Neuronal stem cell (in vitro differentiated cells): ENCODE data around the gene SYPL2.

Experiments
- DNase-seq: peaks from one replicate; pipeline ENCODE4 v3.0.0-alpha.2; 2013; ENCODE audit warnings: low spot score
- H2AFZ ChIP-seq: one replicate; pipeline ENCODE4 v1.6.1; 2013; ENCODE audit warnings: mild to moderate bottlenecking, low read length, inconsistent platforms
- H2AK5ac ChIP-seq: 2 replicates; pipeline ENCODE4 v1.6.1; 2013; ENCODE audit warnings: low read depth, mild to moderate bottlenecking, inconsistent platforms, low read length, moderate library complexity, mixed read lengths
- H2BK120ac ChIP-seq: 2 replicates; pipeline ENCODE4 v1.6.1; 2013; ENCODE audit warnings: low read depth, mild to moderate bottlenecking, inconsistent platforms, low read length, moderate library complexity, mixed read lengths
- H2BK12ac ChIP-seq: one replicate; pipeline ENCODE4 v1.6.1; 2013; ENCODE audit warnings: low read length, inconsistent platforms
- H2BK15ac ChIP-seq: 2 replicates; pipeline ENCODE4 v1.6.1; 2013; ENCODE audit warnings: mild to moderate bottlenecking, low read length, inconsistent platforms, mixed read lengths
- H2BK5ac ChIP-seq: one replicate; pipeline ENCODE4 v1.6.1; 2013; ENCODE audit warnings: inconsistent platforms, mild to moderate bottlenecking, low read length, moderate library complexity
- H3K14ac ChIP-seq: one replicate; pipeline ENCODE4 v1.6.1; 2013; ENCODE audit warnings: low read length, inconsistent platforms
- H3K18ac ChIP-seq: 2 replicates; pipeline ENCODE4 v1.6.1; 2013; ENCODE audit warnings: low read length, inconsistent platforms
- H3K23ac ChIP-seq: 2 replicates; pipeline ENCODE4 v1.6.1; 2013; ENCODE audit warnings: low read depth, mild to moderate bottlenecking, mixed read lengths, low read length, inconsistent platforms; ENCODE audit not compliant: poor library complexity
- H3K27ac ChIP-seq: replicated peaks from 3 replicates; pipeline ENCODE4 v1.5.1; 2013; ENCODE audit warnings: low read length, inconsistent platforms
- H3K27me3 ChIP-seq, 3 experiments: 2 replicates each; pipeline ENCODE4 v1.6.1; 2013; ENCODE audit warnings: low read length in 3 of 3, mild to moderate bottlenecking in 2 of 3, inconsistent platforms in 1 of 3, low read depth in 1 of 3, mixed read lengths in 1 of 3, moderate library complexity in 1 of 3; ENCODE audit not compliant: control insufficient read depth in 3 of 3, insufficient read depth in 3 of 3
- H3K36me3 ChIP-seq, 2 donors: replicated peaks in 1 of 2; 2 replicates each; pipeline ENCODE4 v1.6.1; 2013; ENCODE audit warnings: low read length in 2 of 2; ENCODE audit not compliant: control insufficient read depth in 2 of 2, insufficient read depth in 2 of 2
- H3K4ac ChIP-seq: 2 replicates; pipeline ENCODE4 v1.6.1; 2013; ENCODE audit warnings: inconsistent platforms, mild to moderate bottlenecking, low read length, moderate library complexity
- H3K4me1 ChIP-seq, 2 donors: 1 replicate in 1 of 2; 2 replicates in 1 of 2; pipeline ENCODE4 v1.6.1; 2013; ENCODE audit warnings: low read length in 2 of 2, low read depth in 1 of 2; ENCODE audit not compliant: control insufficient read depth in 2 of 2, insufficient read depth in 1 of 2
- H3K4me2 ChIP-seq: one replicate; pipeline ENCODE4 v1.6.1; 2013; ENCODE audit warnings: mild to moderate bottlenecking, low read length, inconsistent platforms; ENCODE audit not compliant: insufficient read depth, poor library complexity, severe bottlenecking
- H3K4me3 ChIP-seq, 2 donors: 2 replicates each; pipeline ENCODE4 v1.5.1; 2013; ENCODE audit warnings: low read length in 2 of 2, mild to moderate bottlenecking in 2 of 2, inconsistent platforms in 1 of 2, moderate library complexity in 1 of 2
- H3K79me1 ChIP-seq: one replicate; pipeline ENCODE4 v1.6.1; 2013; ENCODE audit warnings: low read depth, mild to moderate bottlenecking, inconsistent platforms, low read length, moderate library complexity
- H3K9ac ChIP-seq: one replicate; pipeline ENCODE4 v1.6.1; 2013; ENCODE audit warnings: mild to moderate bottlenecking, low read depth, low read length, inconsistent platforms; ENCODE audit not compliant: poor library complexity
- H3K9me3 ChIP-seq, 2 donors: replicated peaks in 1 of 2; 2 replicates each; pipeline versions ENCODE3 to v1.6.1; 2013; ENCODE audit warnings: low read length in 2 of 2, mild to moderate bottlenecking in 2 of 2, inconsistent platforms in 1 of 2, low read depth in 1 of 2, mixed read lengths in 1 of 2, moderate library complexity in 1 of 2; ENCODE audit not compliant: control insufficient read depth in 2 of 2, insufficient read depth in 1 of 2
- H4K8ac ChIP-seq: one replicate; pipeline ENCODE4 v1.6.1; 2013; ENCODE audit warnings: low read depth, mild to moderate bottlenecking, inconsistent platforms, low read length, moderate library complexity
- H4K91ac ChIP-seq: one replicate; pipeline ENCODE4 v1.6.1; 2013; ENCODE audit warnings: low read length, low read depth, mild to moderate bottlenecking, inconsistent platforms; ENCODE audit not compliant: poor library complexity
- WGBS, 2 donors: extraction: QIAGEN DNeasy Blood & Tissue Kit; methylation state at CpG; one replicate each; pipeline ENCODE4 v1.1.7; 2013; ENCODE audit warnings: missing lambda C conversion rate in 2 of 2, mixed read lengths in 1 of 2; ENCODE audit not compliant: insufficient read length in 2 of 2, insufficient replicate concordance in 1 of 2; ENCODE audit errors: extremely low coverage in 2 of 2; 5-methylcytosine and 5-hydroxymethylcytosine counted together

Gene SYPL2

GRCh38 chr1:109492779-109493178 is 26.4 kb downstream of the SYPL2 start:
- H2AFZ ChIP-seq, result no peak overlapping the region
- WGBS, 2 donors, result no CpG with 5 or more reads among the region's 4 CpGs
- H2AK5ac ChIP-seq, result no peak overlapping the region
- H3K27me3 ChIP-seq, result no peaks in the 10 kb centered on the region
- H2BK5ac ChIP-seq, result no peak overlapping the region
- no peak overlapping the region for H3K4me2 ChIP-seq
- no peak overlapping the region for H2BK12ac ChIP-seq
- no peaks in the 10 kb centered on the region for H3K9me3 ChIP-seq
- no peak overlapping the region for H4K91ac ChIP-seq
- no peak overlapping the region for H3K4ac ChIP-seq
- H3K23ac ChIP-seq, result no peak overlapping the region
- DNase-seq, result no peak
- H3K14ac ChIP-seq, result no peak overlapping the region
- peaks cover 21 to 56% of the 10 kb centered on the region in 2 donors for H3K36me3 ChIP-seq
- H3K4me3 ChIP-seq, result no peak overlapping the region
- H3K79me1 ChIP-seq, result no peaks in the 10 kb centered on the region
- no peak overlapping the region for H3K9ac ChIP-seq
- no peak overlapping the region for H2BK15ac ChIP-seq
- no peak overlapping the region for H4K8ac ChIP-seq
- H3K4me1 ChIP-seq, result peaks cover 5 to 8% of the 10 kb centered on the region in 2 donors
- H3K27ac ChIP-seq, result no peak overlapping the region
- no peak overlapping the region for H2BK120ac ChIP-seq
- H3K18ac ChIP-seq, result no peak overlapping the region

- Histone ChIP-seq H4K91ac (no peak overlapping the region), H3K9me3 (no peaks in the 10 kb centered on the region), H3K27ac (no peak overlapping the region), H2AFZ (peak overlapping the region; percentile 99), H4K8ac (no peak overlapping the region), H3K23ac (no peak overlapping the region), H3K14ac (no peak overlapping the region), H3K18ac (no peak overlapping the region), H3K9ac (no peak overlapping the region), H3K4ac (no peak overlapping the region), H3K4me2 (no peak overlapping the region), H2AK5ac (no peak overlapping the region), H3K4me3 (no peak overlapping the region), H2BK120ac (no peak overlapping the region), H3K79me1 (no peaks in the 10 kb centered on the region), H2BK12ac (no peak overlapping the region), H2BK5ac (no peak overlapping the region), H3K4me1 (peaks cover 8 to 11% of the 10 kb centered on the region in 2 donors), H2BK15ac (no peak overlapping the region), H3K27me3 (no peaks in the 10 kb centered on the region), H3K36me3 (peaks cover 21 to 51% of the 10 kb centered on the region in 2 donors)
- WGBS, 2 donors, result no CpG with 5 or more reads among the region's 4 CpGs
- DNase-seq, result no peak
Observed at GRCh38 chr1:109493227-109493626, 26.9 kb downstream of the SYPL2 start.

- H2BK120ac ChIP-seq, result no peak within 1 kb of the TSS
- peak within 1 kb of the TSS; percentile 73 for H3K27ac ChIP-seq
- H3K4me2 ChIP-seq, result peak within 1 kb of the TSS; percentile 54
- peaks cover 11% of the 10 kb centered on the region in 2 donors for H3K4me1 ChIP-seq
- H3K4me3 ChIP-seq, result peak within 1 kb of the TSS; percentile 92 to 99
- H3K14ac ChIP-seq, result no peak within 1 kb of the TSS
- peak within 1 kb of the TSS; percentile 99 for H2AFZ ChIP-seq
- H4K91ac ChIP-seq, result no peak within 1 kb of the TSS
- no peak within 1 kb of the TSS for H2BK15ac ChIP-seq
- no peak within 1 kb of the TSS for H2BK12ac ChIP-seq
- peak; percentile 85 for DNase-seq
- H3K79me1 ChIP-seq, result no peaks in the 10 kb centered on the region
- H3K18ac ChIP-seq, result peak within 1 kb of the TSS; percentile 92
- peaks cover 16 to 46% of the 10 kb centered on the region in 2 donors for H3K36me3 ChIP-seq
- peak within 1 kb of the TSS; percentile 70 for H3K23ac ChIP-seq
- no peak within 1 kb of the TSS for H2AK5ac ChIP-seq
- H3K27me3 ChIP-seq, result no peaks in the 10 kb centered on the region
- H3K9me3 ChIP-seq, result no peaks in the 10 kb centered on the region
- peak within 1 kb of the TSS; percentile 89 for H3K9ac ChIP-seq
- WGBS, 2 donors, result no CpG with 5 or more reads among the region's 44 CpGs
- no peak within 1 kb of the TSS for H2BK5ac ChIP-seq
- H4K8ac ChIP-seq, result no peak within 1 kb of the TSS
- H3K4ac ChIP-seq, result no peak within 1 kb of the TSS
Observed at GRCh38 chr1:109493805-109494539, 27.6 kb downstream of the SYPL2 start, which contains the start of gene CYB561D1. Gene CYB561D1, plus strand, starts transcription at chr1:109494094. Its CDS starts 46 bp downstream, at chr1:109494140.

GRCh38 chr1:109495738-109496137 is 29.4 kb downstream of the SYPL2 start:
- H2BK120ac ChIP-seq, result no peak overlapping the region
- no peak overlapping the region for H4K8ac ChIP-seq
- H3K9ac ChIP-seq, result no peak overlapping the region
- H4K91ac ChIP-seq, result no peak overlapping the region
- H3K14ac ChIP-seq, result no peak overlapping the region
- H3K9me3 ChIP-seq, result no peaks in the 10 kb centered on the region
- H3K4me2 ChIP-seq, result no peak overlapping the region
- no peak overlapping the region for H2BK5ac ChIP-seq
- no peaks in the 10 kb centered on the region for H3K27me3 ChIP-seq
- no peak overlapping the region for H2AK5ac ChIP-seq
- H2BK15ac ChIP-seq, result no peak overlapping the region
- H3K4me1 ChIP-seq, result peaks cover 11 to 15% of the 10 kb centered on the region in 2 donors
- no peak overlapping the region for H2AFZ ChIP-seq
- no peaks in the 10 kb centered on the region for H3K79me1 ChIP-seq
- H2BK12ac ChIP-seq, result no peak overlapping the region
- peaks cover 18 to 43% of the 10 kb centered on the region in 2 donors for H3K36me3 ChIP-seq
- H3K18ac ChIP-seq, result no peak overlapping the region
- no peak for DNase-seq
- peak overlapping the region in 1 of 2 donors; percentile 27 for H3K4me3 ChIP-seq
- no peak overlapping the region for H3K23ac ChIP-seq
- no peak overlapping the region for H3K27ac ChIP-seq
- no CpG with 5 or more reads among the region's 7 CpGs for WGBS, 2 donors
- no peak overlapping the region for H3K4ac ChIP-seq
